SK-N-SH (cell line): ENCODE data around the gene HIBADH.

Experiments used
- EP300 ChIP-seq, 2 experiments: IDR thresholded peaks; 2 replicates each; pipeline versions ENCODE4 v1.4.0 to v1.6.1; 2012; ENCODE audit warnings: borderline replicate concordance in 1 of 2, low read depth in 1 of 2, low read length in 1 of 2
- POLR2AphosphoS5 ChIP-seq: IDR thresholded peaks from 2 replicates; pipeline ENCODE4 v1.6.1; 2012; ENCODE audit warnings: low read depth, low read length
- RAD21 ChIP-seq: IDR thresholded peaks from 2 replicates; pipeline ENCODE4 v1.6.1; 2012; ENCODE audit warnings: mild to moderate bottlenecking, low read length
- TF ChIP-seq, protein P1 (sequence below): IDR thresholded peaks from 2 replicates; pipeline ENCODE4; 2012

DNA sequence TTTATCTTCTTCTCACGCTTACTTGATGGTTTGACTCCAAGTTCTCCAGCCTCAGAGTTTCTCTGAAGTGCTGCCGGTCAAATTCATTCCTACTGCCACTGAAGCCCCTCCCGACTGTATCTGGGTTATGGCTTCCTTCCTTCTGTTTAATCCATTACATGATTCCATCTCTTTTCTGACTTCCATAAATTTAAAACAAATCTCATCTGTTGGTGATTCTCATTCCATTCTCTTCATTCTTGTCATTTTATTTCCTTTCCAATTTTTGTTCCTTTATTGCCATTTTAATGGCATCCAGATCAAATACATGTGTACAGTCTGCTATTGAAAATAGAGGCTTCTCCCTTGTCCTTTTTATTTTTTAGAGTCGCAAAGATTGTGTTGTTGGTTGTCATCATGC, 25.4 kb upstream of the HIBADH start:
- TF ChIP-seq, protein P1, sequence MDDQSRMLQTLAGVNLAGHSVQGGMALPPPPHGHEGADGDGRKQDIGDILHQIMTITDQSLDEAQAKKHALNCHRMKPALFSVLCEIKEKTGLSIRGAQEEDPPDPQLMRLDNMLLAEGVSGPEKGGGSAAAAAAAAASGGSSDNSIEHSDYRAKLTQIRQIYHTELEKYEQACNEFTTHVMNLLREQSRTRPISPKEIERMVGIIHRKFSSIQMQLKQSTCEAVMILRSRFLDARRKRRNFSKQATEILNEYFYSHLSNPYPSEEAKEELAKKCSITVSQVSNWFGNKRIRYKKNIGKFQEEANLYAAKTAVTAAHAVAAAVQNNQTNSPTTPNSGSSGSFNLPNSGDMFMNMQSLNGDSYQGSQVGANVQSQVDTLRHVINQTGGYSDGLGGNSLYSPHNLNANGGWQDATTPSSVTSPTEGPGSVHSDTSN, result no peak
- TF ChIP-seq RAD21 (no peak), EP300 (IDR thresholded peaks at IDR 0.05; ENCODE audit: borderline replicate concordance in 1 of 2, low read depth in 1 of 2, low read length in 1 of 2) (no peak), POLR2AphosphoS5 (no peak)
